ENCODE results near the gene OR2AE1. TPM values are rescaled to one million over a fixed set of nuclear protein-coding genes. Genes with fewer than 3 reads are reported as not detected.

The OR2AE1 gene
- total and polyA plus RNA-seq, 2 of the 13 experiments (the other 11 are each of a cell fraction or from before 2014, with no cell fraction given) = not detected

DNA sequence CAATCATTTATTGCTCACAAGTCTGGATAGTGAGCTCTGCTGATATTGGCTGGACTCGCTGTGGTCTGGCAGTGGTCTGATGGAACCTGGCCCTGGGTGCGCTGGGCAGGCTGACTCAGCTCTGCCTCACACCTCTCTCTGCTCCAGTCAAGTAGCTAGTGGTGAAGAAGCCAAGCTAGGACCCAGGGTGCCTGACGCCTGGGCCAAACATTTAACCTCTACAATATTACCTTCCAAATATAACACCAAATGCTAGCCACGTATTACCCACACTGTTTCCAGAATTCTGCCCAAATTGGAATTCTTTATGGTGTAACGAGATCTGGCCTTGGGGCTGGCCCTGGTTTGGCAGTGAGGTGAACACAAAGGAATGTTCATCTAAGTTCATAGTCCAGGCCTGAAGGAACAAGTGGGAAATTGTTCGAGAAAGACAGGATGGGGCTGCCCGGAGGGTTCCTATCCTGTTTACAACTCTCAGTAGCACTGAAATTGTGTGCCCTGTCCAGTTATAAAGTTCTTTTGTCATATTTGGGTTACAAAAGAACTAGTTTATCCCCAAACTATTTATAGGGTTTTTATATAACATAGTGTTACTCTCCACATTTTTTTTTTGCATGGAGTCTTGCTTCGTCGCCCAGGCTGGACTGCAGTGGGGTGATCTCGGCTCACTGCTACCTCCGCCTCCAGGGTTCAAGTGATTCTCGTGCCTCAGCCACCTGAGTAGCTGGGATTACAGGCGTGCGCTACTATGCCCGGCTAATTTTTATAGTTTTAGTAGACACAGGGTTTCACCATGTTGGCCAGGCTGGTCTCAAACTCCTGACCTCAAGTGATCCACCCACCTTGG lies 16.3 kb downstream of the OR2AE1 start:
- peak; percentile 98 for ATAC-seq
- H4K20me1 ChIP-seq (ENCODE audit: insufficient read depth, low read length) = no peaks in the 10 kb centered on the region
- no peak overlapping the region for H2AFZ ChIP-seq (ENCODE audit: low read length)
- H3K36me3 ChIP-seq (replicated peaks in 1 of 2; ENCODE audit: control insufficient read depth in 1 of 2, insufficient read depth in 2 of 2, low read length in 2 of 2) = no peaks in the 10 kb centered on the region
- H3K9me3 ChIP-seq (ENCODE audit: low read length) = no peaks in the 10 kb centered on the region
- peaks cover 73% of the 10 kb centered on the region for H3K4me1 ChIP-seq (ENCODE audit: insufficient read depth, low read length)
- H3K4me2 ChIP-seq (ENCODE audit: low read depth, low read length) = peak overlapping the region; percentile 66
- FAIRE-seq = peak; percentile 96
- in situ Hi-C loops (cut with HindIII; ENCODE audit: extremely low pct_ligation_motif_present, low pct_unique_long_range_greater_than_20kb) = no loop called here
- WGBS (ENCODE audit: low lambda C conversion rate) = 29% methylated on average over 14 of the region's 15 CpGs
- CTCF ChIA-PET (ENCODE audit: low intra/inter-chr PET ratio, low total read pairs) = no interaction called here
- BruUV-seq (replicated peaks) = TSS peak; percentile 93
- H3K27ac ChIP-seq (ENCODE audit: extremely low read length, insufficient read depth, low read length) = peak overlapping the region; percentile 92
- intact Hi-C loops (cut with micrococcal nuclease; ENCODE audit: unreplicated experiment) = no loop called here
- POLR2A ChIA-PET = interaction anchor here (0.7 to 2.6 kb wide), 12 partner anchors 16 to 389 kb away, joined by 3 to 23 read pairs (median 5); partner anchors contain the start of genes CYP3A43, OR2AE1, TRIM4 and ZNF655
- H3K4me3 ChIP-seq (replicated peaks in 1 of 3; ENCODE audit: insufficient read depth in 1 of 3, low read depth in 2 of 3, low read length in 3 of 3) = peak overlapping the region in 2 of 3 experiments; percentile 1 to 46; a peak in 4 of 6 replicates
- DNase-seq (ENCODE audit: low spot score) = peak; percentile 97
- H3K9ac ChIP-seq (ENCODE audit: insufficient read depth, low read depth, low read length) = peak overlapping the region; percentile 65
- H3K79me2 ChIP-seq (ENCODE audit: insufficient read depth, low read length) = no peaks in the 10 kb centered on the region
- H3K27me3 ChIP-seq (ENCODE audit: control insufficient read depth in 1 of 2, insufficient read depth in 2 of 2, low read length in 2 of 2) = no peaks in the 10 kb centered on the region
- TF ChIP-seq, protein P1, sequence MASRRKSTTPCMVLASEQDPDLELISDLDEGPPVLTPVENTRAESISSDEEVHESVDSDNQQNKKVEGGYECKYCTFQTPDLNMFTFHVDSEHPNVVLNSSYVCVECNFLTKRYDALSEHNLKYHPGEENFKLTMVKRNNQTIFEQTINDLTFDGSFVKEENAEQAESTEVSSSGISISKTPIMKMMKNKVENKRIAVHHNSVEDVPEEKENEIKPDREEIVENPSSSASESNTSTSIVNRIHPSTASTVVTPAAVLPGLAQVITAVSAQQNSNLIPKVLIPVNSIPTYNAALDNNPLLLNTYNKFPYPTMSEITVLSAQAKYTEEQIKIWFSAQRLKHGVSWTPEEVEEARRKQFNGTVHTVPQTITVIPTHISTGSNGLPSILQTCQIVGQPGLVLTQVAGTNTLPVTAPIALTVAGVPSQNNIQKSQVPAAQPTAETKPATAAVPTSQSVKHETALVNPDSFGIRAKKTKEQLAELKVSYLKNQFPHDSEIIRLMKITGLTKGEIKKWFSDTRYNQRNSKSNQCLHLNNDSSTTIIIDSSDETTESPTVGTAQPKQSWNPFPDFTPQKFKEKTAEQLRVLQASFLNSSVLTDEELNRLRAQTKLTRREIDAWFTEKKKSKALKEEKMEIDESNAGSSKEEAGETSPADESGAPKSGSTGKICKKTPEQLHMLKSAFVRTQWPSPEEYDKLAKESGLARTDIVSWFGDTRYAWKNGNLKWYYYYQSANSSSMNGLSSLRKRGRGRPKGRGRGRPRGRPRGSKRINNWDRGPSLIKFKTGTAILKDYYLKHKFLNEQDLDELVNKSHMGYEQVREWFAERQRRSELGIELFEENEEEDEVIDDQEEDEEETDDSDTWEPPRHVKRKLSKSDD (CRISPR knock-in tag; IDR thresholded peaks at IDR 0.05; ENCODE audit: low read depth) = no peak
- TF ChIP-seq ZFP36L2 (CRISPR knock-in tag; IDR thresholded peaks at IDR 0.05) = no peak
- 0 out of 2 replicates have a peak, but pooled peaks have one; percentile 20 for TF ChIP-seq ZSCAN31 (CRISPR knock-in tag; IDR thresholded peaks at IDR 0.05; ENCODE audit: low read depth)
- peak; percentile 74; the same call in 1 of the 2 replicates for TF ChIP-seq SOX5 (CRISPR knock-in tag; IDR thresholded peaks at IDR 0.05; ENCODE audit: borderline replicate concordance)
- TF ChIP-seq, protein P2, sequence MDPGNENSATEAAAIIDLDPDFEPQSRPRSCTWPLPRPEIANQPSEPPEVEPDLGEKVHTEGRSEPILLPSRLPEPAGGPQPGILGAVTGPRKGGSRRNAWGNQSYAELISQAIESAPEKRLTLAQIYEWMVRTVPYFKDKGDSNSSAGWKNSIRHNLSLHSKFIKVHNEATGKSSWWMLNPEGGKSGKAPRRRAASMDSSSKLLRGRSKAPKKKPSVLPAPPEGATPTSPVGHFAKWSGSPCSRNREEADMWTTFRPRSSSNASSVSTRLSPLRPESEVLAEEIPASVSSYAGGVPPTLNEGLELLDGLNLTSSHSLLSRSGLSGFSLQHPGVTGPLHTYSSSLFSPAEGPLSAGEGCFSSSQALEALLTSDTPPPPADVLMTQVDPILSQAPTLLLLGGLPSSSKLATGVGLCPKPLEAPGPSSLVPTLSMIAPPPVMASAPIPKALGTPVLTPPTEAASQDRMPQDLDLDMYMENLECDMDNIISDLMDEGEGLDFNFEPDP (CRISPR knock-in tag; conservative IDR thresholded peaks at IDR 0.05) = no peak
- TF ChIP-seq SMYD3 (CRISPR knock-in tag; IDR thresholded peaks at IDR 0.05) = 0 out of 2 replicates have a peak, but pooled peaks have one; percentile 47
- TF ChIP-seq ZIK1 (CRISPR knock-in tag; IDR thresholded peaks at IDR 0.05; ENCODE audit: borderline replicate concordance, low read depth) = no peak
- TF ChIP-seq DMAP1 (CRISPR knock-in tag; IDR thresholded peaks at IDR 0.05) = peak; percentile 72
- TF ChIP-seq DRAP1 (CRISPR knock-in tag; IDR thresholded peaks at IDR 0.05) = peak; percentile 43; the same call in 1 of the 2 replicates
- TF ChIP-seq, protein P3, sequence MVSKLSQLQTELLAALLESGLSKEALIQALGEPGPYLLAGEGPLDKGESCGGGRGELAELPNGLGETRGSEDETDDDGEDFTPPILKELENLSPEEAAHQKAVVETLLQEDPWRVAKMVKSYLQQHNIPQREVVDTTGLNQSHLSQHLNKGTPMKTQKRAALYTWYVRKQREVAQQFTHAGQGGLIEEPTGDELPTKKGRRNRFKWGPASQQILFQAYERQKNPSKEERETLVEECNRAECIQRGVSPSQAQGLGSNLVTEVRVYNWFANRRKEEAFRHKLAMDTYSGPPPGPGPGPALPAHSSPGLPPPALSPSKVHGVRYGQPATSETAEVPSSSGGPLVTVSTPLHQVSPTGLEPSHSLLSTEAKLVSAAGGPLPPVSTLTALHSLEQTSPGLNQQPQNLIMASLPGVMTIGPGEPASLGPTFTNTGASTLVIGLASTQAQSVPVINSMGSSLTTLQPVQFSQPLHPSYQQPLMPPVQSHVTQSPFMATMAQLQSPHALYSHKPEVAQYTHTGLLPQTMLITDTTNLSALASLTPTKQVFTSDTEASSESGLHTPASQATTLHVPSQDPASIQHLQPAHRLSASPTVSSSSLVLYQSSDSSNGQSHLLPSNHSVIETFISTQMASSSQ (IDR thresholded peaks at IDR 0.05; ENCODE audit: low read depth) = peak; percentile 51; the same call in 1 of the 2 replicates
- TF ChIP-seq, protein P3 (CRISPR knock-in tag; IDR thresholded peaks at IDR 0.05; ENCODE audit: borderline replicate concordance) = peak; percentile 73; the same call in 1 of the 2 replicates
- peak; percentile 85 for TF ChIP-seq MED1 (CRISPR knock-in tag; IDR thresholded peaks at IDR 0.05)
- peak; percentile 73 for TF ChIP-seq ZNF605 (CRISPR knock-in tag; IDR thresholded peaks at IDR 0.05)
- 0 out of 2 replicates have a peak, but pooled peaks have one; percentile 38 for TF ChIP-seq ATF7 (IDR thresholded peaks at IDR 0.05)
- TF ChIP-seq ATF7 (CRISPR knock-in tag; IDR thresholded peaks at IDR 0.05) = peak; percentile 94
